Mucosa of gallbladder (tissue), 1 donor: ENCODE data around the gene MUC13. TPM values are rescaled to one million over a fixed set of nuclear protein-coding genes. Genes with fewer than 3 reads are reported as not detected.

Source experiments
- DNase-seq: peaks from one replicate; pipeline ENCODE4 v3.0.0-alpha.2; 2020; ENCODE audit warnings: low spot score
- total RNA-seq: library from RNA; stranded (reverse); gene quantifications from one replicate; pipeline ENCODE4 v1.2.1, GENCODE V29; 2021
- donor health status: DM: no; HTN: no; CAD: no.

The MUC13 gene
- total RNA-seq, 1 donor from 2014 or later: 248 TPM

- DNase-seq: no peak
These were observed 15.5 kb upstream of the MUC13 start for GRCh38 chr3:124950026-124950425.

- DNase-seq: no peak
These were observed 8.1 kb upstream of the MUC13 start for GRCh38 chr3:124942613-124943012.

GRCh38 chr3:124941771-124942170 lies 7.2 kb upstream of the MUC13 start:
- DNase-seq: no peak

- DNase-seq: no peak
These were observed 5.1 kb upstream of the MUC13 start for GRCh38 chr3:124939661-124940060.

- DNase-seq: no peak
These were observed 4.3 kb upstream of the MUC13 start for GRCh38 chr3:124938896-124939295.

- no peak for DNase-seq
These were observed 2.5 kb upstream of the MUC13 start for GRCh38 chr3:124937049-124937448.

GRCh38 chr3:124935794-124936542 lies 1.4 kb upstream of the MUC13 start:
- DNase-seq: no peak

GRCh38 chr3:124935264-124935663 lies 713 bp upstream of the MUC13 start:
- DNase-seq: no peak

- DNase-seq: peak; percentile 76
These were observed 6.0 kb downstream of the MUC13 start for GRCh38 chr3:124928333-124929202.

GRCh38 chr3:124927574-124928045 lies 6.9 kb downstream of the MUC13 start:
- DNase-seq: no peak

- DNase-seq: no peak
These were observed 8.0 kb downstream of the MUC13 start for GRCh38 chr3:124926426-124927101.

- no peak for DNase-seq
These were observed 9.8 kb downstream of the MUC13 start for GRCh38 chr3:124924741-124925140.

GRCh38 chr3:124923833-124924232 lies 10.7 kb downstream of the MUC13 start:
- DNase-seq: no peak

- no peak for DNase-seq
These were observed 13.8 kb downstream of the MUC13 start for GRCh38 chr3:124920718-124921117.

GRCh38 chr3:124919756-124920155 lies 14.8 kb downstream of the MUC13 start:
- no peak for DNase-seq

- DNase-seq: no peak
These were observed 16.0 kb downstream of the MUC13 start for GRCh38 chr3:124918524-124918923.

GRCh38 chr3:124916837-124917409 lies 17.6 kb downstream of the MUC13 start:
- DNase-seq: no peak

GRCh38 chr3:124915254-124915653 lies 19.3 kb downstream of the MUC13 start:
- no peak for DNase-seq

- DNase-seq: no peak
These were observed 26.6 kb downstream of the MUC13 start for GRCh38 chr3:124907957-124908356.

- no peak for DNase-seq
These were observed 29.6 kb downstream of the MUC13 start for GRCh38 chr3:124904835-124905492.
